ENCODE measurements around the gene TRIM73.
"Not testable (repeated sequence)": the region's sequence is repeated elsewhere in the genome, so short reads cannot be mapped to it uniquely, and the experiment has no call there.

GRCh38 chr7:75414204-75414603, 18.8 kb downstream of the TRIM73 start:
- not testable (repeated sequence) for TF ChIP-seq CTCF (IDR thresholded peaks at IDR 0.05; ENCODE audit: poor library complexity, severe bottlenecking); REST (IDR thresholded peaks at IDR 0.05; ENCODE audit: borderline replicate concordance); RAD21 (conservative IDR thresholded peaks at IDR 0.05)
